IgD-negative memory B cell (primary cell): Measurements from ENCODE around the gene RSPH10B2. TPM values are rescaled to one million over a fixed set of nuclear protein-coding genes. Genes with fewer than 3 reads are reported as not detected.
"Not testable (repeated sequence)": the region's sequence is repeated elsewhere in the genome, so short reads cannot be mapped to it uniquely, and the experiment has no call there.

Experiments
- H3K27ac Mint-ChIP-seq, 3 donors: one replicate each; pipeline ENCODE4 v1.8.0; 2020 to 2022; ENCODE audit warnings: mild to moderate bottlenecking in 3 of 3, mixed read lengths in 3 of 3, moderate library complexity in 1 of 3
- H3K27me3 Mint-ChIP-seq: one replicate; pipeline ENCODE4 v1.8.0; 2021; ENCODE audit warnings: mixed read lengths
- H3K36me3 Mint-ChIP-seq: one replicate; pipeline ENCODE4 v1.8.0; 2020; ENCODE audit warnings: mild to moderate bottlenecking, mixed read lengths
- H3K4me1 Mint-ChIP-seq, 3 donors: one replicate each; pipeline ENCODE4 v1.8.0; 2020 to 2022; ENCODE audit warnings: mixed read lengths in 3 of 3, mild to moderate bottlenecking in 1 of 3
- H3K4me3 Mint-ChIP-seq, 4 donors: one replicate each; pipeline ENCODE4 v1.8.0; 2020 to 2022; ENCODE audit warnings: mild to moderate bottlenecking in 4 of 4, mixed read lengths in 4 of 4, moderate library complexity in 3 of 4
- H3K9me3 Mint-ChIP-seq, 3 donors: one replicate each; pipeline ENCODE4 v1.8.0; 2020 to 2021; ENCODE audit warnings: mixed read lengths in 3 of 3, mild to moderate bottlenecking in 1 of 3
- polyA plus RNA-seq: library from polyadenylated mRNA; unstranded; fragments of 300-500 nt; fragmentation: Illumina TruSeq; gene quantifications from one replicate; pipeline ENCODE4 v1.2.3, GENCODE V29; 2021

The RSPH10B2 gene
- polyA plus RNA-seq, 1 donor from 2014 or later, result not detected

DNA sequence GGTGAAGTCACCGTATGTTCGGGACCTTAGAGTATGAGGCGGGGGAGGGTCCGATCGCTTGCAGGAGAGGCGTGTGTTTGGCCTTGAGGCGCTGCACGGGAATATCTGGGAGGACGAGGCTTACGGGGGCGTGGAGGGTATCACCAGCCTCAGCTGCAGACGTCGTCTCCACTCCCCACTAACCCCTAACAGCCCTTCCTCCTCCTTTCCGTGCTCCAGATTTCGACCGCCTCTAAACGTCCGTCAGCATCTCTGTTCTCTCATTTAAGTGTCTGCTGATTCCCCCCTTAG is 23.6 kb upstream of the RSPH10B2 start:
- Mint-ChIP-seq H3K4me1 (peaks cover 18 to 27% (median 20%) of the 10 kb centered on the region in 3 donors), H3K27ac (peak overlapping the region; percentile 58 to 96 (median 78)), H3K36me3 (peaks cover 7% of the 10 kb centered on the region), H3K9me3 (no peaks in the 10 kb centered on the region), H3K27me3 (no peaks in the 10 kb centered on the region), H3K4me3 (peak overlapping the region; percentile 88 to 96 (median 93))

- not testable (repeated sequence) for H3K4me1 Mint-ChIP-seq, H3K9me3 Mint-ChIP-seq, H3K36me3 Mint-ChIP-seq, H3K4me3 Mint-ChIP-seq, H3K27me3 Mint-ChIP-seq, H3K27ac Mint-ChIP-seq
Observed at GRCh38 chr7:6738415-6738814, 15.5 kb upstream of the RSPH10B2 start.

DNA sequence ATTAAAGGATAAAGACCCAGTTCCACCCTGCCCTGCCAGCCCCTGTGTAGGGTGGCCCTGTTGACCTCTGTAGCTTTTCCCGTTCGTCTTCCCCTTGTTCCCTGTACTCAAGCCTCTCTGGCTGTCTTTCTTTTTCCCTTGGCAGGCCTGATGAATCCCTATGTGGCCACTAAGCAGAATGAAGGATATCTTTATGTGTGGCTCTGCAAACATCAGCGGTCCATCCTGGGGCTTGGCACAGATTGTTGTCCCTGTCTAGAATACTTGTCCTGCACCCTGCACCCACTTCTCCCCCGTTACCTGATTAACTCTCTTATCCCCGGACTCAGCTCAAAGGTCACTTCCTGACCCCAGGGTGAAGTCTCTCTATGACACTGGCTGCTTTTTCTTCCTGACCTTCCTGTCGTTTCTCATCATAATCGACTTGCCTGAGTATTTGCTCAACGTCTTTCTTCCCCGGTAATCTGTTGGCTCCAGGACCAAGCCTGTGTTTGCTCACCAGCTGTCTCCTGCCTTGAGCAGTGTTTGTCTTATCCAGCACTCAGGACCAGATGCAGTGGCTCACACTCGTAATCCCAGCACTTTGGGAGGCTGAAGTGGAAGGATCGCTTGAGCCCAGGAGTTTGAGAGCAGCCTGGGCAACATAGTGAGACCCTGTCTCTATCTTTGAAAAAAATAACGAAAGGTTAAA is 9.3 kb upstream of the RSPH10B2 start:
- not testable (repeated sequence) for H3K36me3 Mint-ChIP-seq, H3K9me3 Mint-ChIP-seq, H3K4me3 Mint-ChIP-seq, H3K27ac Mint-ChIP-seq, H3K4me1 Mint-ChIP-seq, H3K27me3 Mint-ChIP-seq

GRCh38 chr7:6749335-6749734 is 4.6 kb upstream of the RSPH10B2 start:
- not testable (repeated sequence) for H3K27me3 Mint-ChIP-seq, H3K4me1 Mint-ChIP-seq, H3K9me3 Mint-ChIP-seq, H3K36me3 Mint-ChIP-seq, H3K27ac Mint-ChIP-seq, H3K4me3 Mint-ChIP-seq

DNA sequence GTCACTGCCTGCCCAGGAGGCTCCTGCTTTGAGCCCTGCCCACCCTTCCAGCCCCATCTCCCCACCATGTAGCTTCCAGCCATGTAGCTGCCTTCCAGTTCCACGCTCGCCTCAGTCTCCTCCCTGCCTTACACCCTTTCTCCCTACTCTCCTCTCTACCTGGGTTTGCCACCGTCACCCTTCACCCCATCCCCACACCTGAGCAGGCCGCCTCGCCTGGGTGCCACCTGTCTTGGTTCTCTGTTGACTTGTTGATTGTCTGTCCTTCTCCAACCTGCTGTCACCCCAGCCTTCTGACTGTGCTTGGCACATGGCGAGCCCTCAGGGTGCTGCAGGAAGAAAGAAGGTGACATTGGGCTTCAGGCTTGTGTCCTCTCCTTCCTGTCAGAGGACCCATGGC is 3.7 kb upstream of the RSPH10B2 start:
- not testable (repeated sequence) for H3K27me3 Mint-ChIP-seq, H3K4me1 Mint-ChIP-seq, H3K4me3 Mint-ChIP-seq, H3K27ac Mint-ChIP-seq, H3K9me3 Mint-ChIP-seq, H3K36me3 Mint-ChIP-seq

GRCh38 chr7:6761186-6761585 is 7.3 kb downstream of the RSPH10B2 start:
- not testable (repeated sequence) for H3K36me3 Mint-ChIP-seq, H3K27ac Mint-ChIP-seq, H3K27me3 Mint-ChIP-seq, H3K4me1 Mint-ChIP-seq, H3K4me3 Mint-ChIP-seq, H3K9me3 Mint-ChIP-seq

DNA sequence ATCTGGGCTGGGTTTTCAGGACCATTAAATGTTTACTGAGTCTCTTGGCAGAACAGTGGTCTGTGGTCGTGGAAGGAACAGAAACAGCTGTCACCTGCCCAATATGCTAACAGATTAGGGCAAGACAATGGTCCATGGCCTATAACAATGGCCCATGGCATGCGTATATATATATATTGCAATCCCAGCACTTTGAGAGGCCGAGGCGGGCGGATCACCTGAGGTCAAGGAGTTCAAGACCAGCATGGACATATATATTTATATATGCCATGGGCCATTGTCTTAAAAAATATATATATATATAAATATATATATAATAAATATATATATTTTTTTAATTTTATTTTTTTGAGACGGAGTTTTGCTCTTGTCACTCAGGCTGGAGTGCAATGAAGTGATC is 27.7 kb downstream of the RSPH10B2 start:
- H3K27me3 Mint-ChIP-seq, H3K9me3 Mint-ChIP-seq, H3K36me3 Mint-ChIP-seq, H3K4me3 Mint-ChIP-seq, H3K4me1 Mint-ChIP-seq: not testable (repeated sequence)
- H3K27ac Mint-ChIP-seq, result peak overlapping the region in 1 of 3 donors; percentile 57

GRCh38 chr7:6789353-6789752 is 35.5 kb downstream of the RSPH10B2 start:
- H3K9me3 Mint-ChIP-seq, H3K27me3 Mint-ChIP-seq, H3K4me3 Mint-ChIP-seq, H3K36me3 Mint-ChIP-seq, H3K4me1 Mint-ChIP-seq, H3K27ac Mint-ChIP-seq: not testable (repeated sequence)

DNA sequence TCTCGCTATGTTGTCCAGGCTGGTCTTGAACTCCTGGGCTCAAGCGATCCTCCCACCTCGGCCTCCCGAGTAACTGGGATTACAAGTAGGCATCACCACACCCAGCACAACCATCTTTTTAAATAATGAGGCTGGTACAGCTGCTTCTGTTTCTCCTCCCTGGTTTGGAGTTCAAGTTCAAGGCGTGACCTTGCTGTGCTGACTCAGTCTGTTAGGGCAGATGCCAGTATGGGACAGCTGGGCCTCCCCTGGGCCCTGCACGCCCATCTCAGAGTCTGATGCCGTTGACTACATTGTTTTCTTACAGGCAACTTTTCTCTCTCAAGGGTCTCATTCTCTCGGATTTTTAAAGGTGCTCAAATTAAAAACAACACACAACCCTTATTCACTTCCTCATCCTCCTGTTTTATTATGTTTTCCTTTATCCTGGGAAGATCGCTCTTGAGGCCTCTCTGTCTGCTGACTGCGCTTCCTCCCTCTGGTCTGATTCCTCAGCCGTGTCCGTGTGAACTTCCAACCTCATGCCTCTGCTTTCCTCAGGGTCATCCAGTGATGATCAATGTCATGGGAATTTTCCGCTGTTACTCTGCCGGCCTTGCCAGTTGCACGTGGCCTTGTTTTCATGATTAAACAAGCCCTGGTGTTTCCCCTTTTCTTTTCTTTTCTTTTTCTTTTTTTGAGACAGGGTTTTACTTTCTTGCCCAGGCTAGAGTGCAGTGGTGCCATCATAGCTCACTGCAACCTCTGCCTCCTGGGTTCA is 38.4 kb downstream of the RSPH10B2 start:
- not testable (repeated sequence) for H3K36me3 Mint-ChIP-seq, H3K9me3 Mint-ChIP-seq, H3K4me3 Mint-ChIP-seq, H3K27ac Mint-ChIP-seq, H3K27me3 Mint-ChIP-seq, H3K4me1 Mint-ChIP-seq

GRCh38 chr7:6794276-6794675 is 40.4 kb downstream of the RSPH10B2 start:
- not testable (repeated sequence) for H3K4me3 Mint-ChIP-seq, H3K27ac Mint-ChIP-seq, H3K4me1 Mint-ChIP-seq, H3K9me3 Mint-ChIP-seq, H3K36me3 Mint-ChIP-seq, H3K27me3 Mint-ChIP-seq

DNA sequence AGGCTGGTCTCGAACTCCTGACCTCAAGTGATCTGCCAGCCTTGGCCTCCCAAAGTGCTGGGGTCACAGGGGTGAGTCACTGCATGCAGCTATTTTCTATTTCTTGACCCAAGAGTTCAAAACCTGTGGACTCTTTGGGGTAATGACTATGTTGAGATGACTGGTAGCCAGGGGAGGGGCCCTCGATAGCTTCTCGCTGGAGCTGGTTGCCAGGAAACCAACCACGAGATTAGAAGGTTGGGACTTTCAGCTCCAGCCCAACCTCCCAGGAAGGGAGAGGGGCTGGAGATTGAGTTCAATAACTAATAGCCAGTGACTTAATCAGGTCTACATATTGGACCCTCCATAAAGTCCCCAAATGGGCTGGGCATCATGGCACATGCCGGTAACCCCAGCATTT is 43.3 kb downstream of the RSPH10B2 start:
- not testable (repeated sequence) for H3K4me1 Mint-ChIP-seq, H3K27me3 Mint-ChIP-seq, H3K27ac Mint-ChIP-seq, H3K4me3 Mint-ChIP-seq, H3K36me3 Mint-ChIP-seq, H3K9me3 Mint-ChIP-seq

DNA sequence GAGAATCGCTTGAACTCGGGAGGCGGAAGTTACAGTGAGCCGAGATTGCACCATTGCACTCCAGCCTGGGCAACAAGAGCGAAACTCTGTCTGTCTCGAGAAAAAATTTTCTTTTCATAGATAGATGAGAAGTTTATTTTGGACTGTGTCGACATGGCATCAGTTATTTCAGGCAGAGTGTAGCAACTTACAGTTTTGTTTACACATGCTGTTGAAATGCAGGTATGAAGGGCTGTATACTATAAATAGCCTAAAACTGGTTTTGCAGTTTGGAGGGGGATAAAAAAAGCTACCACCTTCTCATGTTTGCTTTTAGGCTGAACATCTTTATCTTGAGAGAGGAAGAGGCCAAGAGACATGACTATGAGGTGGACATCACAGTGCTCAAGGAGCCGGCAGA is 44.1 kb downstream of the RSPH10B2 start:
- not testable (repeated sequence) for H3K27me3 Mint-ChIP-seq, H3K36me3 Mint-ChIP-seq, H3K4me3 Mint-ChIP-seq, H3K9me3 Mint-ChIP-seq, H3K27ac Mint-ChIP-seq, H3K4me1 Mint-ChIP-seq

GRCh38 chr7:6799887-6800286 is 46.0 kb downstream of the RSPH10B2 start:
- H3K4me1 Mint-ChIP-seq, H3K4me3 Mint-ChIP-seq, H3K36me3 Mint-ChIP-seq, H3K27ac Mint-ChIP-seq, H3K27me3 Mint-ChIP-seq, H3K9me3 Mint-ChIP-seq: not testable (repeated sequence)

GRCh38 chr7:6800331-6800730 is 46.4 kb downstream of the RSPH10B2 start:
- not testable (repeated sequence) for H3K9me3 Mint-ChIP-seq, H3K27me3 Mint-ChIP-seq, H3K27ac Mint-ChIP-seq, H3K4me3 Mint-ChIP-seq, H3K4me1 Mint-ChIP-seq, H3K36me3 Mint-ChIP-seq

GRCh38 chr7:6807393-6807918 is 53.6 kb downstream of the RSPH10B2 start:
- peak overlapping the region in 1 of 3 donors; percentile 53 for H3K27ac Mint-ChIP-seq
- H3K4me3 Mint-ChIP-seq, H3K9me3 Mint-ChIP-seq, H3K36me3 Mint-ChIP-seq, H3K27me3 Mint-ChIP-seq, H3K4me1 Mint-ChIP-seq: not testable (repeated sequence)

- not testable (repeated sequence) for H3K4me1 Mint-ChIP-seq, H3K27ac Mint-ChIP-seq, H3K9me3 Mint-ChIP-seq, H3K4me3 Mint-ChIP-seq, H3K27me3 Mint-ChIP-seq, H3K36me3 Mint-ChIP-seq
Observed at GRCh38 chr7:6807959-6808358, 54.1 kb downstream of the RSPH10B2 start.
